GM23338 (cell line): Measurements from ENCODE around the gene POMP.

ENCODE experiments used
- CTCF ChIP-seq, 2 experiments: fragments of 200-600 bp in 1 of 2; sonication (generic) in 1 of 2; conservative IDR thresholded peaks; 2 replicates each; pipeline versions ENCODE4 v1.5.1 to v1.6.1; 2016 to 2017; ENCODE audit warnings: antibody characterized with exemption in 2 of 2, low read depth in 2 of 2, mild to moderate bottlenecking in 2 of 2, moderate library complexity in 1 of 2
- EZH2 ChIP-seq: fragments of 200-600 bp; sonication (generic); IDR thresholded peaks from one replicate; pipeline ENCODE4 v1.8.0; 2017; ENCODE audit warnings: antibody characterized with exemption, mild to moderate bottlenecking, low read depth; ENCODE audit not compliant: unreplicated experiment
- EZH2phosphoT487 ChIP-seq: fragments of 200-600 bp; sonication (generic); IDR thresholded peaks from one replicate; pipeline ENCODE4 v1.8.1; 2018; ENCODE audit warnings: antibody characterized with exemption; ENCODE audit not compliant: unreplicated experiment
- NANOG ChIP-seq: IDR thresholded peaks from 2 replicates; pipeline ENCODE4 v1.6.1; 2016; ENCODE audit warnings: antibody characterized with exemption, borderline replicate concordance
- POLR2AphosphoS5 ChIP-seq: IDR thresholded peaks from 2 replicates; pipeline ENCODE4 v1.6.1; 2016; ENCODE audit warnings: antibody characterized with exemption, low read depth
- REST ChIP-seq: IDR thresholded peaks from one replicate; pipeline ENCODE4 v1.6.1; 2018; ENCODE audit warnings: antibody characterized with exemption; ENCODE audit not compliant: unreplicated experiment
- STAT1 ChIP-seq: IDR thresholded peaks from one replicate; pipeline ENCODE4 v1.6.1; 2016; ENCODE audit warnings: antibody characterized with exemption; ENCODE audit not compliant: unreplicated experiment

- TF ChIP-seq POLR2AphosphoS5 (no peak), CTCF (conservative IDR thresholded peaks at IDR 0.05; ENCODE audit: low read depth in 2 of 2) (no peak), EZH2 (no peak), STAT1 (no peak), NANOG (no peak), EZH2phosphoT487 (no peak), REST (no peak)
These were observed 666 bp downstream of the POMP start for GRCh38 chr13:28659621-28659970.
